Activated T-cell treated with anti-CD3 and anti-CD28 coated beads, Interleukin-2, amount 50 U/mL, for 72 hours (primary cell): ENCODE results near the gene RAB3B. TPM values are rescaled to one million over a fixed set of nuclear protein-coding genes. Genes with fewer than 3 reads are reported as not detected.
"Not testable (repeated sequence)": the region's sequence is repeated elsewhere in the genome, so short reads cannot be mapped to it uniquely, and the experiment has no call there.

Experiments used
- ATAC-seq, 2 donors: fragments of 150-1000 bp; cut with Tn5 transposase; replicated peaks in 1 of 2; 2 replicates each; pipeline ENCODE4 v1.10.0; 2021; ENCODE audit warnings: moderate library complexity in 2 of 2, mild to moderate bottlenecking in 1 of 2
- DNase-seq, 2 donors: peaks; one replicate each; pipeline ENCODE4 v3.0.0; 2021 to 2022; ENCODE audit warnings: mixed read lengths in 1 of 2
- H3K27ac Mint-ChIP-seq: one replicate; pipeline ENCODE4 v1.8.0; 2022; ENCODE audit warnings: mild to moderate bottlenecking, moderate library complexity, mixed read lengths
- H3K27me3 Mint-ChIP-seq: one replicate; pipeline ENCODE4 v1.8.0; 2022; ENCODE audit warnings: low read depth, mixed read lengths
- H3K36me3 Mint-ChIP-seq, 2 donors: one replicate each; pipeline ENCODE4 v1.8.0; 2022; ENCODE audit warnings: mixed read lengths in 2 of 2, mild to moderate bottlenecking in 1 of 2; ENCODE audit not compliant: insufficient read depth in 2 of 2
- H3K4me1 Mint-ChIP-seq: one replicate; pipeline ENCODE4 v1.8.0; 2022; ENCODE audit warnings: low read depth, mixed read lengths
- H3K4me3 Mint-ChIP-seq, 2 donors: one replicate each; pipeline ENCODE4 v1.8.0; 2022; ENCODE audit warnings: mild to moderate bottlenecking in 2 of 2, mixed read lengths in 2 of 2, moderate library complexity in 2 of 2
- H3K9me3 Mint-ChIP-seq, 2 donors: one replicate each; pipeline ENCODE4 v1.8.0; 2022; ENCODE audit warnings: mixed read lengths in 2 of 2
- total RNA-seq, 2 donors: library from RNA; stranded (reverse); gene quantifications; one replicate each; pipeline ENCODE4 v1.2.3, GENCODE V29; 2022

RAB3B gene
- total RNA-seq, 2 donors from 2014 or later, result 0.09 to 0.12 TPM

DNA sequence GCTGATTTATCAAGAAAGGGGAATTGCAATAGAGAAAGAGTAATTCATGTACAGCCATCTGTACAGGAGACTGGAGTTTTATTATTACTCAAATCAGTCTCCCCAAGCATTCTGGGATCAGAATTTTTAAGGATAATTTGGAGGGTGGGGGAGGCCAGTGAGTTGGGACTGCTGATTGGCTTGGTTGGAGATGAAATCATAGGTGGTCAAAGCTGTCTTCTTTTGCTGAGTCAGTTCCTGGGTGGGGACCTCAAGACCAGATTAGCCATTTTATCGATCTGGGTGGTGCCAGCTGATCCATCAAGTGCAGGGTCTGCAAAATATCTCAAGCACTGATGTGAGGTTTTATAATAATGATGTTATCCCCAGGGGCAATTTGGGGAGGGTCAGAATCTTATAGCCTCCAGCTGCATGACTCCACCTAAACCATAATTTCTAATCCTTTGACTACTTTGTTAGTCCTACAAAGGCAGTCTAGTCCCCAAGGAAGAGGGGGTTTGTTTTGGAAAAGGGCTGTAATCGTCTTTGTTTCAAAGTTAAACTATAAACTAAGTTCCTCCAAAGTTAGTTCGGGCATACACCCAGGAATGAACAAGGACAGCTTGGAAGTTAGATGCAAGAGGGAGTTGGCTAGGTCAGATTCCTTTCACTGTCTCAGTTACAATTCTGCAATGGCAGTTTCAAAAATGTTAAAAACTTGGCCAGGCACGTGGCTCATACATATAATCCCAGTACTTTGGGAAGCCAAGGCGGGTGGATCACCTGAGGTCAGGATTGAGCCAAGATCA lies 16.9 kb upstream of the RAB3B start:
- Mint-ChIP-seq H3K4me1 (no peaks in the 10 kb centered on the region), H3K27me3 (peaks cover 24% of the 10 kb centered on the region), H3K4me3 (no peak overlapping the region), H3K9me3 (no peaks in the 10 kb centered on the region), H3K36me3 (no peaks in the 10 kb centered on the region), H3K27ac (no peak overlapping the region)
- DNase-seq (no peak), ATAC-seq (no peak)

DNA sequence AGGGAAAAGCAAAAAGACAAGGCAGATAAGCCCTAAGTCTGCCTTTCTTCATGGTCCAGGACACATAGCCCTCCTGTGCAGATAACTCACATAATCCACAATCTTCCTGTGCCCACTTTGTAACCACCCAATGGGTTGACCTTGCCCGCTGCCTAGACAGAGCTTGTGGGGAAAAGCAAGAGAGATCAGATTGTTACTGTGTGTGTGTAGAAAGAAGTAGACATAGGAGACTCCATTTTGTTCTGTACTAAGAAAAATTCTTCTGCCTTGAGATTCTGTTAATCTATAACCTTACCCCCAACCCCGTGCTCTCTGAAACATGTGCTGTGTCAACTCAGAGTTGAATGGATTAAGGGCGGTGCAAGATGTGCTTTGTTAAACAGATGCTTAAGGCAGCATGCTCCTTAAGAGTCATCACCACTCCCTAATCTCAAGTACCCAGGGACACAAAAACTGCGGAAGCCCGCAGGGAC lies 15.6 kb upstream of the RAB3B start:
- DNase-seq, H3K4me1 Mint-ChIP-seq, H3K9me3 Mint-ChIP-seq, H3K36me3 Mint-ChIP-seq, H3K4me3 Mint-ChIP-seq, ATAC-seq, H3K27ac Mint-ChIP-seq: not testable (repeated sequence)
- H3K27me3 Mint-ChIP-seq, result peaks cover 24% of the 10 kb centered on the region

DNA sequence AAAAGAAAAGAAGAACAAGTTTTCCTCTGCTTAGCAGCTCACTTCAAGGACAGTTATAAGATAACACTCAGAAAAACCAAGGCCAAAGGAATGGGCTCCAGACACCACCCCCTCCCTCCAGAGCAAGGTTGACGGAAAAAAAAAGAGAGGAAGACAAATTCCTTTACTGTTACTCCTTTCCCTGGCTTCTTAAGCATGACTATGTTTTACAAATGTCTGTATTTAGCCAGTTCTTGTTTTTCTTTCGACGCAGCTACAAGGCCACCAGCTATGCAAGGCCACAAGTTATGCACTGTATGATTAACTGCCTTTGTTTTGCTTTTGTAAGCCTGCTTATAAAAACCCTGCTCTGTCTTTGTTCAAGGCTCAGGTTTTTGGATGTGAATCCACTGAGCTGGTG lies 15.0 kb upstream of the RAB3B start:
- not testable (repeated sequence) for H3K27ac Mint-ChIP-seq, H3K9me3 Mint-ChIP-seq, H3K4me3 Mint-ChIP-seq, H3K4me1 Mint-ChIP-seq, DNase-seq, H3K36me3 Mint-ChIP-seq, ATAC-seq
- peaks cover 24% of the 10 kb centered on the region for H3K27me3 Mint-ChIP-seq

DNA sequence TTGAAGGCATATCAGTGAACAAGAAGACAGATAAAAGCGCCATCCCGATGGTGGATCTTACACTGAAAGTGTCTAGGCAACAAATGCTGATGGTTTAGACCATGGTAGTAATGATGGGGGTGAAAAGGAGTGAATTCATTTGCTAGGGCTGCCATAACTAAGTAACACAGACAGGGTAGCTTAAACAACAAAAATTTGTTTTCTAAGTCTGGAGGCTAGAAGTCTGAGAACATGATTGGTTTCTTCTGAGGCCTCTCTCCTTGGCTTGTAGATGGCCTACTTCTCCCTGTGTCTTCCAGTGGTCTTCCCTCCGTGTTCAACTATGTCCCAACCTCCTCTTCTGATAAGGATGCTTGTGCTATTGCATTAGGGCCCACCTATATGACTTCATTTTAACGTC lies 13.4 kb upstream of the RAB3B start:
- DNase-seq (no peak), ATAC-seq (no peak)
- no peaks in the 10 kb centered on the region for H3K4me1 Mint-ChIP-seq
- H3K27me3 Mint-ChIP-seq, result peaks cover 24% of the 10 kb centered on the region
- no peaks in the 10 kb centered on the region for H3K36me3 Mint-ChIP-seq
- H3K9me3 Mint-ChIP-seq, result no peaks in the 10 kb centered on the region
- no peak overlapping the region for H3K27ac Mint-ChIP-seq
- no peak overlapping the region for H3K4me3 Mint-ChIP-seq

DNA sequence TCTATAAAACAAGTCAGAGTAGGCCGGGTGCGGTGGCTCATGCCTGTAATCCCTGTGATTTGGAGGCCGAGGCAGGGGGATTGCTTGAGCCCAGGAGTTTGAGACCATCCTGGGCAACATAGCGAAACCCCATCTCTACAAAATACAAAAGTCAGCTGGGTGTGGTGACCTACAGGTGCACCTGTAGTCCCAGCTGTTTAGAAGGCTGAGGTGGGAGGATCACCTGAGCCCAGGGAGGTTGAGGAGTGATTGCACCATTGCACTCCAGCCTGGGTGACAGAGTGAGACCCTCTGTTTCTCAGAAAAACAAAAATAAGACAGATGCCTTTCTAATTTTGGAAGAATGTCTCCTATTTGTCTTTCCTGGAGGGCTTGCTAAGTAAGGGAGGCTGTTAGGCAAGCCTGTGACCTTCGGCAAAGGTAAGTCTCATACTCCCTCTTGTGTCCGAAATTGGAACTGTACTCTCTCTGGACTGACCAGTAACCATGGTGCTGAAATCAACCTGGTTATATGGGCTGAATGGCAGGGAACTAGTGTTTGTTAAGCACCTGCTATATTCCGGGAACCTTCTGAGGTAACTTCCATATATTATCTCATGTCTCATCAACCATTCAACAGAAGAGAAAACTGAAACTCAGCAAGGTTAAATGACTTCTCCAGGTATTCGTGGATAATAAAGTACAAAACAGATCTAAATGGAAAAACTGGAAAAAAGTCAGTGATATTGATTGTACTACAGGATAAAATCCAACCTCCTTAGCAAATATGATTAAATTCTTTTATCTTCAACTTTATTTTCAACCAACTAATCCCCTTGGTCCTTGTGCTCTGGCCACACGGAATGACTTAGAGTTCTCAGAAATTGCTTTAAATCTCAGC lies 11.8 kb upstream of the RAB3B start:
- Mint-ChIP-seq H3K4me3 (no peak overlapping the region), H3K27me3 (peaks cover 21% of the 10 kb centered on the region), H3K27ac (no peak overlapping the region), H3K9me3 (no peaks in the 10 kb centered on the region), H3K36me3 (no peaks in the 10 kb centered on the region), H3K4me1 (no peaks in the 10 kb centered on the region)
- ATAC-seq, result peak; percentile 86 to 89
- DNase-seq, result peak; percentile 58 to 81

DNA sequence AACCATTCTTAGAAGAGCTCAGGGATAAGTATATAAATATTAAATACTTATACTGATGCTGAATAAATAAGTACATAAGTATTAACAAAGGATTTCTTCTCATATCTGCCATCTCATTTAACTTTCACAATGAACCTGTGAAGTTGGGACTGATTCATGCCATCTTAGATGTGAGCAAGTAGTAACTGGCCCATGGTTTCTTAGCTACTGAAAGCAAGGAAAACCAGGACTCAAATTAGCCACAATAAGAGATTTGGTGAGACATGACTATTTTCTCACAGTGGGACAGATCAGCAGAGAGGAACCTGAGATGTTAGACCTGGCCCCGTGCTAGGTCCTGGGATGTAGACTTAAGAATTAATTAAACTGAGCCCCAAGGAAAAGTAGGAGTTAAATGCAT lies 8.2 kb upstream of the RAB3B start:
- DNase-seq (no peak), ATAC-seq (no peak)
- Mint-ChIP-seq H3K27me3 (peaks cover 9% of the 10 kb centered on the region), H3K4me1 (no peaks in the 10 kb centered on the region), H3K4me3 (no peak overlapping the region), H3K27ac (no peak overlapping the region), H3K9me3 (no peaks in the 10 kb centered on the region), H3K36me3 (no peaks in the 10 kb centered on the region)

DNA sequence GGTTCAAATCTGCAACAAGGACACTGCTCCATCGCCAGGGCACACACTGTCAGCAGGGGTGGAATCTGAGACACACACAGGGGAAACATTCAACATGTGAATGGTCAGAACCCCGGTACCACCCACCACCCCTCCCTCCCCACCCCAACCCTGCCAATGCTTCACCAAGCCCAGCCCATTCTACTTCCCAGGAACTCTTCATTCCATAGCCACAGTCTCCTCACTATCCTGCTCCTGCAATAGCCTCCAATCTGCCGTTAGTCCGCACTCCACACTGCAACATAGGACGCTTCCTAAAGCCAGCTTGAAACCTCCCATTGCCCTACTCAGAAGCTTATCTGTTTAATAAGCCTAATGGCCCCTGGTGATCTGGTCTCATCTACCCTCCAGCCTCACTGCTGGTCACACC lies 7.5 kb upstream of the RAB3B start:
- H3K4me3 Mint-ChIP-seq, result no peak overlapping the region
- H3K9me3 Mint-ChIP-seq, result no peaks in the 10 kb centered on the region
- no peak for DNase-seq
- ATAC-seq, result no peak
- no peak overlapping the region for H3K27ac Mint-ChIP-seq
- H3K27me3 Mint-ChIP-seq, result peaks cover 16% of the 10 kb centered on the region
- H3K4me1 Mint-ChIP-seq, result no peaks in the 10 kb centered on the region
- H3K36me3 Mint-ChIP-seq, result no peaks in the 10 kb centered on the region

DNA sequence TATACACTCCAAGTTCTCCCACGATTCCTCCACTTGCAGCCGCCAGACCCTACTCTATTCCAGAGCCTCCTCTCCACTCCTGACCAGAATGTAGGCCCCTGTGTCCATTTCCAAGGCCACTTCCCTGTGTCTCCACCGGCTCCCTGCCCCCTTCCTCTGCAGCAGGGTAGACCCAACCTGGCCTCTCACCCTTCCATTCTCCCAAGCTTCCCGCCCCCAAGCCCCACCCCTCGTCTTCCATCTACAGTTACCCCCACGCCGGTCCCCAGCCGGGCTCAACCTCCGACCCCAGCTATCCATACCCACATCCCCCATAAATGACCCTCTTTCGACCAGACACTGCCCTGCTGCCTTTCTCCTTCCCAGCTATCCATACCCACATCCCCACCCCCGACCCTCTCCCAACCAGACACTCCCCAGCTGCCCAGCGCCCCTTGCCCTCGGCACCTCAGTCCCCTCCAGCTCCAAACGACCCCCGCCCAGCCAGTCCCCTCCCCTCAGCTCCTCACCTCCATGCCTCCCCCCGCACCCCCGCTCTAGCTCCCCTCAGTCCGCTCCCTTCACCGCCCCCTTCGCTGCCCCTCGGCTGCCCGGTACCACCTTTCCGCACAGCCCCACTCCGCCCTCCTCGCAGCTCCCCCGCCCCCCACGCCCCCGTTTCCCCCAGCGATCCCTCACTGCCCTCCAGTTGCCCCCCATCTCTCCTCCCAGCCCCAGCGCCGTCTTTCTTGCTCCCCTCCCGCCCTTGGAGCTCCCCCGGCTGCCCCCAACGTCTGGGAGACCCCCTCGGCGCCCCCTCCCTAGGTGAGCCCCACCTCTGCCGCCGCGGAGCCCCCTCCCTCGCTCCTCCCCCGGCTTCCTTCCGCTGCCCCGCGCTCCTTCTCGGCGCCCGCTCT lies 670 bp downstream of the RAB3B start:
- Mint-ChIP-seq H3K27me3 (peaks cover 44% of the 10 kb centered on the region), H3K9me3 (no peaks in the 10 kb centered on the region), H3K4me3 (peak overlapping the region; percentile 55 to 72), H3K4me1 (peaks cover 9% of the 10 kb centered on the region), H3K27ac (no peak overlapping the region), H3K36me3 (no peaks in the 10 kb centered on the region)
- DNase-seq (no peak), ATAC-seq (no peak)

DNA sequence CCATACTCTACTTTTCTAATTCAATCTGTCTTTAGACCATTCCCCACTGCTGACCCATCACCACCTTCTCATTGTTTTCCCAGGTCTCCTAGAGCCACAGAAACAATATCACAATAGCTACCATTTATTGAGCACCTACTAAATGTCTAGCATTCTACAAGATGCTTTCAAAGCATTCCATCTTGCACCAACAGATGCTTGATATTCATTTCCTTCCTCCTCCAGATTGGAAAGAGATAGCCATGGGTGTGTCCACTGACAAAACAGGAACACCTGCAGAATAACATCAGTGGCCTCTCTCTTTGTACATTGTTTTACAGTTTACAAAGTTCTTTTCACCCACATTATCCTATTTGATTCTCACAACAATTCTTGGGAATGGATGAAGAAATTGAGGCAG lies 2.2 kb downstream of the RAB3B start:
- Mint-ChIP-seq H3K27me3 (peaks cover 35% of the 10 kb centered on the region), H3K4me1 (peaks cover 9% of the 10 kb centered on the region), H3K27ac (no peak overlapping the region), H3K36me3 (no peaks in the 10 kb centered on the region), H3K4me3 (no peak overlapping the region), H3K9me3 (no peaks in the 10 kb centered on the region)
- ATAC-seq (no peak), DNase-seq (no peak)

DNA sequence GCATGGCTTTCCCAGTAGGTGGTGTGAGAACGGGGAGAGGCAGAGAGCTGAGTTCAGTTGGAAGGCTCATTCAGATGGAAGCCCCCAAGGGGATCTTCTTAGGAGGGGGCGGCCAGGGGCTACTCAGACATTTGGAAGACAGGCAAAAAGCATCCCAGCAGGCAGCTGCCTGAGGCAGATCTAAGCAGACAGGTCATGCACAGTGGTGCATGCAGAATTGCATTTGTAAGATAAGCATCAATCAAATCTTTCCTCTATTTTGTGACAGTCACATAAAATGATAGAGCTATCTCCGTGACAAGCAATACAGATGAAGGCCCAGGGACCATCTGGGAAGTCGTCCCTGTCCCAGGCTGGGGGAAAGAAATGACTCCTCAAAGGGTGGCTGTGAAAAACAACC lies 3.8 kb downstream of the RAB3B start:
- H3K4me3 Mint-ChIP-seq, result no peak overlapping the region
- H3K4me1 Mint-ChIP-seq, result peaks cover 9% of the 10 kb centered on the region
- no peaks in the 10 kb centered on the region for H3K9me3 Mint-ChIP-seq
- no peaks in the 10 kb centered on the region for H3K36me3 Mint-ChIP-seq
- H3K27me3 Mint-ChIP-seq, result peaks cover 20% of the 10 kb centered on the region
- ATAC-seq (no peak), DNase-seq (no peak)
- no peak overlapping the region for H3K27ac Mint-ChIP-seq

DNA sequence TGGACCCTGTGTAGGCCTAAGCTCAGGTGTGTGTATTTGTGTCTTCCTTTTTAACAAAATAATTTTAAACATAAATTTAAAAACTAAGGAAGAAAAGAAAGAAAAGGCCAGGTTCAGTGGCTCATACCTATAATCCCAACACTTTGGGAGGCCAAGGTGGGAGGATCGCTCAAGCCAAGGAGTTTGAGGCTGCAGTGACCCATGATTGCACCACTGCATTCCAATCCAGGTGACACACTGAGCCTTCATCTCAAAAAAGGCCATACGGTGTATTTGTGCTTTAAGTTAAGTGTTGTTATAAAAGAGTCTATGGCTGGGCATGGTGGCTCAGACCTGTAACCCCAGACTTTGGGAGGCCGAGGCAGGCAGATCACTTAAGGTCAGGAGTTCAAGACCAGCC lies 8.3 kb downstream of the RAB3B start:
- Mint-ChIP-seq H3K4me3 (no peak overlapping the region), H3K36me3 (no peaks in the 10 kb centered on the region), H3K27ac (no peak overlapping the region), H3K27me3 (no peaks in the 10 kb centered on the region), H3K4me1 (no peaks in the 10 kb centered on the region), H3K9me3 (no peaks in the 10 kb centered on the region)
- no peak for DNase-seq
- ATAC-seq, result no peak

DNA sequence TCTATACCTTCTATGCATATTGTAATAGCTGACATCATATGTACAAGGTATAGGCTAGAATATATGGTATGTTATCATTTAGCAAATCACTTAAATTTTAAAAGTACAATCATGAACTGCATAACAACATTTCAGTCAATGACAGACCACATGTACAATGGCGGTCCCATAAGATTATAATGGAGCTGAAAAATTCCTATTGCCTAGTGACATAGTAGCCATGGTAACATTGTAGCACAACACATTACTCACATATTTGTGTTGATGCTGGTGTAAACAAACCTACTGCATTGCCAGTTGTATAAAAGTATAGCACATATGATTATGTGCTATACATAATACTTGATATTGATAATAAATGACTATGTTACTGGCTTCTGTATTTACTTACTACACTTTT lies 8.9 kb downstream of the RAB3B start:
- H3K27me3 Mint-ChIP-seq, result no peaks in the 10 kb centered on the region
- H3K4me1 Mint-ChIP-seq, result no peaks in the 10 kb centered on the region
- H3K4me3 Mint-ChIP-seq, result no peak overlapping the region
- DNase-seq (no peak), ATAC-seq (no peak)
- no peaks in the 10 kb centered on the region for H3K9me3 Mint-ChIP-seq
- H3K36me3 Mint-ChIP-seq, result no peaks in the 10 kb centered on the region
- H3K27ac Mint-ChIP-seq, result no peak overlapping the region

DNA sequence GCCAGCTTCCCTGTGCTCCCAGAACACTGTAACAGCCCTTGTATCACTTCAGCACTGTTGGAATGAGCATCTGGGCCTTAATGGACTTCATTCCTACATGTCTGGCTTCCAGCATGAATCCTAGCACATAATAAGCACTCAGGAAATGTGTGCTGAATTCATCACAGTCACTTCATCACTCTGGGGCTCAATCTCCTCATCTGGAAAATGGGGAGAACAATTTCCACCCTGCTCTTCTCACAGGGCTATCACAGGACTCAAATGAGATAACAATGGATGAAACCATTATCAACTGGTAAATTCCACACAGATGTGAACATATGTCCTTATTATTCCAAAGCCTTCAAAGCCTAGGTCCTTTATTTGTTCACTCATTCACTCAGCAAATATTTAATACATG lies 12.4 kb downstream of the RAB3B start:
- Mint-ChIP-seq H3K36me3 (peaks cover 0 to 1% of the 10 kb centered on the region in 2 donors), H3K27ac (no peak overlapping the region), H3K4me3 (no peak overlapping the region), H3K27me3 (no peaks in the 10 kb centered on the region), H3K4me1 (peaks cover 14% of the 10 kb centered on the region), H3K9me3 (no peaks in the 10 kb centered on the region)
- DNase-seq, result no peak
- no peak for ATAC-seq
